NAMALWA (cell line): Measurements from ENCODE around the gene ACACB.

ENCODE experiments used
- DNase-seq: peaks from one replicate; pipeline ENCODE4 v3.0.0-alpha.2; 2015; ENCODE audit warnings: low spot score

ACACB gene

DNA sequence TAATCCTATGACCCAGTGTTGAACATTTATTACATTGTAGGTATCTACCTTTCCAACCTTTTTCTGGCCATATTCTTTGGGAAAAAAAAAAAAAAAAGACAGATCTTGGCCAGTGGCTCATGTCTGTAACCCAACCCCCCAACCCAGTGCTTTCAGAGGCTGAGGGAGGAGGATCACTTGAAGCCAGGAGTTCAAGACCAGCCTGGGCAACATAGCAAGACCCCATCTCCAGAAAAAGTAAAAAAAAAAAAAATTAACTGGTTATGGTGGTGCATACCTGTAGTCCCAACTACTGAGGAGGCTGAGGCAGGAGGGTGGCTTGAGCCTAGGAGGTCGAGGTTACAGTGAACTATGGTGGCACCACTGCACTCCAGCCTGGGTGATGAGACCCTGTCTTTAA is 58.1 kb downstream of the ACACB start:
- DNase-seq = no peak

DNA sequence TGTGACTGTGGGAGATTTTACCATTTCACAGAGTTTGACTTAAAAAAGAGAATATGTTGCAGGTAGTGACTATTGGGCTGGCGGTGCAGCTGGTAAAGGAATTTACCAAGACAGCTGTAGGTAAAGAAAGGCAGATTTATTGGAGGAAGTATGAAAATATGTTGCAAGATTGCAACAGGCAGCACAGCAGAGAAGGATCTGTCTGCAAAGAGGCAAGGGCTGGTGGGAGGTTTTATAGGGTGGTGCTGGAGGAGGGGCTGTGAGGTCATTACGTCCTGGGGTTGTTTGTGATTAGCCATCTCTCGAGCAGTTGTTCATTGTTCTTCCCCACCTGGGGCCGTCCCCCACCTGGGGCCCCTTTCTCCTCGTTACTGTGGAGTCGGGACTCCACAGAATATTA is 62.1 kb downstream of the ACACB start:
- DNase-seq = no peak

DNA sequence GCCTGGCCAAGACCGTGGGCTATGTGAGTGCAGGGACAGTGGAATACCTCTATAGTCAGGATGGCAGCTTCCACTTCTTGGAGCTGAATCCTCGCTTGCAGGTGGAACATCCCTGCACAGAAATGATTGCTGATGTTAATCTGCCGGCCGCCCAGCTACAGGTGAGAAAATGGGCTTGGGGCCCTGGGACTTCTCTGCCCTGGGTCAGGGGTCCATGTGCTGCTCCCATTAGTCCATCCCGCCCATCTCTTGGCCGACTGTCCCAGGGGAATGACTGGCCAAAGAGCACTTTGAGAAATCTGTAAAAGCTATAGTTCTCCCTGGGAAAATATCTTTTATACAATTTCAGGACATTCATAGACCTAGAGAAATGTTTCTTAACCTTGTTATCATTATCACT is 63.5 kb downstream of the ACACB start:
- no peak for DNase-seq

DNA sequence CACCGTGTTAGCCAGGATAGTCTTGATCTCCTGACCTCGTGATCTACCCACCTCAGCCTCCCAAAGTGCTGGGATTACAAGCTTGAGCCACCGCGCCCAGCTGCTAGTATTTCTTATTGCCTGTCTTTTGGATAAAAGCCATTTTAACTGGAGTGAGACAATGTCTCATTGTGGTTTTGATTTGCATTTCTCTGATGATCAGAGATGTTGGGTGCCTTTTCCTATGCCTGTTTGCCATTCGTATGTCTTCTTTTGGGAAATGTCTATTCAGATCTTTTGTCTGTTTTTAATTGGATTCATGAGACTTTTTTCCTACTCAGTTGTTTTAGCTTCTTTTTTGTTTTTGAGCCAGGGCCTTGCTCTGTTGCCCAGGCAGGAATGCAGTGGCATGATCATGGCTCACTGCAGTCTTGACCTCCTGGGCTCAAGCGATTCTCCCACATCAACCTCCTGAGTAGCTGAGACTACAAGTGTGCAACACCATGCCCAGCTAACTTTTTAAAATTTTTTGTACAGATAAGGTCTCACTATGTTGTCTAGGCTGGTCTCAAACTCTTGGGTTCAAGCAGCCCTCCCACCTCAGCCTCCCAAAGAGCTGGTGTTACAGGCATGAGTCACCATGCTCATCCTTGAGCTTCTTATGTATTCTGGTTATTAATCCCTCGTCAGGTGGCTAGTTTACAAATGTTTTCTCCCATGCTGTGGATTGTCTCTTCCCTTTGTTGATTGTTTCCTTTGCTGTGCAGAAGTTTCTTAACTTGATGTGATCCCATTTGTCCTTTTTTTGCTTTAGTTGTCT is 65.9 kb downstream of the ACACB start:
- DNase-seq = no peak

DNA sequence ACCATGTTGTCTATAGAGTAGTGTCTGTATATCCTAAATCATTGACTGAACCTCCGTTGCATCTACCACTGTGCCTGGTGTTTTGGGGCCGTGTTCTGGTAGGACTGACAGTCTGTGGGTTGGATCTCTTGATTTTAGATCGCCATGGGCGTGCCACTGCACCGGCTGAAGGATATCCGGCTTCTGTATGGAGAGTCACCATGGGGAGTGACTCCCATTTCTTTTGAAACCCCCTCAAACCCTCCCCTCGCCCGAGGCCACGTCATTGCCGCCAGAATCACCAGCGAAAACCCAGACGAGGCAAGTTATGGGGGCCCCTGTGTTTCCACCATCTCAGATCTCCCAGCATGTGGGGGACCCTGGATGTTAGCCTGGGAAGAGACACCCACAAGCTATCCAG is 69.1 kb downstream of the ACACB start:
- DNase-seq = no peak

DNA sequence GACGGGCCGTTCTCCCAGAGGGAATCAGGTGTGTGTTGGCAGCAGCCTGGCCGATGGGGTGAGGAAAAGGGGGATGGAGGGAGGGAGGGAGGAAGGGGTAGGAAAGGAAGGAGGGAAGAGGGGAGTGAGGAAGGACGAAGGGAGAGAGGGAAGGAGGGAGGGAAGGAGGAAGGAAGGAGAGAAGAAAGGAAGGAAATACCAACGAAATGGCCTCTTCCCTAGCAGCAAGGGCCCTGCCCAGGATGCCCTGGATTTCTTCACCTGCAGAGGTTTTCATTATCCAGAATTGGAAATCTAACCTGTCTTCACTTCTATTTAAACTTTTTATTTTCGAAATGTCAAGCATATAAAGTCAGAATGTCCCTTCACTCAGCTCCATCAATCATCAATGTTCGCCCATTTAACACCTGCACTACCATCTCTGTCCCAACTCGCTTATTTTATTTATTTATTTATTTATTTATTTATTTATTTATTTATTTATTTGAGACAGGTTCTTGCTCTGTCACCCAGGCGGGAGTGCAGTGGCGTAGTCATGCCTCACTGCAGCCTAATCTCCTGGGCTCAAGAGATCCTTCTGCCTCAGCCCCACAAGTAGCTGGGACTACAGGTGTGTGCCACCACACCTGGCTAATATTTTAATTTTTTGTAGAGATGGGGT is 70.7 kb downstream of the ACACB start:
- no peak for DNase-seq

DNA sequence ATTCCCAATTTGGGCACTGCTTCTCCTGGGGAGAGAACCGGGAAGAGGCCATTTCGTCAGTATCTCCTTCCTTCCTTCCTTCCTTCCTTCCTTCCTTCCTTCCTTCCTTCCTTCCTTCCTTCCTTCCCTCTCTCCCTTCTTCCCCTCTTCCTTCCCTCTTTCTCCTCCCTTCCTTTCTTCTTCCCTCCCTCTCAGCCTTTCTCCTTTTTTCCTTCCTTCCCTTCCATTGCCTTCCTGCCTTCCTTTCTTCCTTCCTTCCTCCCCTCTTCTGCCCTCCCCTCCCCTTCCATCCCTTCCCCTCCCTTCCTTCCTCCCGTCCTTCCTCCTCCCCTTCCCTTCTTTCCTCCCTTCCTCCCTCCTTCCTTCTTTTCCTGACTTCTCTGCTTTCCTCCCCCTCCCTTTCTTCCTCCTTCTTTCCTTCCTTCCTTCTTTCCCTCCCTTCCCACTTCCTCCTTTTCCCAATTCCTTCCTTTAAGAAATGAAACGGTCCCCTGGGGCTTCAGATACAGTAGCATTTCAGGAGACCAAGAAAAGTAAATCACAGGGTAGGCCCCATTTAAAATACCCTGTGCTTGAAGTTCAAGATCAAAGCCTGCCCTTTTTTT is 71.8 kb downstream of the ACACB start:
- DNase-seq = no peak

DNA sequence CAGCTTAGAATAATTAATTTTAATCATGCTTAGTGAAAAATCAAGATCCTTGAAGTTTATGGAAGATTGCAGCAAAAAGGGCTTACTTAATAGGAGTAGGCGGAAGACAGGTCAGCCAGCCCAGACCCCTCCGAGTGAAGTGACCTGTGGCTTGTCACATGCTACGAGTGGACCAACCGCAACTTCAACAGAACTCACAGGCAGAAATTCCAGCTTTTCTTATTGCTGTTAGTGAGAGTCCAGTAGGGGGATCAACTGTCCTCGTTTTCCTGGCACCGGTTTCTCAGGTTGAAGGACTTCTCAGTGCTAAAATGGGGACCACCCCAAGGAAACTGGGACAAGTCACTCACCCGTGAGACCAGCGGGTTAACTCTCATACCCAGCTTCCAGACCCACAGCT is 72.9 kb downstream of the ACACB start:
- DNase-seq = no peak

DNA sequence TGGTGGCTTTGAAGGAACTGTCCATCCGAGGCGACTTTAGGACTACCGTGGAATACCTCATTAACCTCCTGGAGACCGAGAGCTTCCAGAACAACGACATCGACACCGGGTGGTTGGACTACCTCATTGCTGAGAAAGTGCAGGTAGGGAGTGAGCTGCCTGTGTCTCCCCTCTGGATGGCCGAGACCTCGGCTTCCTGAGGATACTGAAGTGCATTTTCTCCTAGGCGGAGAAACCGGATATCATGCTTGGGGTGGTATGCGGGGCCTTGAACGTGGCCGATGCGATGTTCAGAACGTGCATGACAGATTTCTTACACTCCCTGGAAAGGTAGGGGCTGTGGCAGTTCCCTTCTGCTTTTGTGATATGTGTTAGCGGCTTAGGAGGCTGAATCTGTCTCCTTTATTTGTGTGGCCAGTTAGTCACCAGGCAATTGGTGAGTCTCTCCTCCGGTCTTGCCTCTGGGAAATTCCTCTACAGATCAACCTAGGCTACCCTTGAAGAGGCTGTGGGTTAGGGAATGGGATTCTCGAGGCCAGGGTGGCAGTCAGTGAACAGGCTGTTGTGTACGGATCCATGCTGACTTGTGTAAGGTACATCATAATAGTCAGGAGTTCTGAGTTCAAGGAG is 75.3 kb downstream of the ACACB start:
- DNase-seq = no peak

DNA sequence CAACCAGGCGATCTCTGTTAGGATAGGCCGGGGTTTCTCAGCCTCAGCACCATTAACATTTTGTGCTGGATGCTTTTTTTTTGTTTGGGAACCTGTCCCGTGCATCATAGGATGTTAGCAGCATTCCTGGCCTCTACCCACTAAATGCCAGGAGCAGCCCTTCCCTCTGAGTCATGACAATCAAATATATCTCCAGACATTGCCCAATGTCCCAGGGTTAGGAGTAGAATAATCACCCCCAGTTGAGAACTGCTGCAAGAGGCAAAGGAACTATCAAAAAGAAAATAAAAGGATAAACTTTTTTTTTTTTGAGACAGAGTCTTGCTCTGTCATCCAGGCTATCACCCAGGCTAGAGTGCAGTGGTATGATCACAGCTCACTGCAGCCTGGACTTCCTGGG is 76.0 kb downstream of the ACACB start:
- no peak for DNase-seq

DNA sequence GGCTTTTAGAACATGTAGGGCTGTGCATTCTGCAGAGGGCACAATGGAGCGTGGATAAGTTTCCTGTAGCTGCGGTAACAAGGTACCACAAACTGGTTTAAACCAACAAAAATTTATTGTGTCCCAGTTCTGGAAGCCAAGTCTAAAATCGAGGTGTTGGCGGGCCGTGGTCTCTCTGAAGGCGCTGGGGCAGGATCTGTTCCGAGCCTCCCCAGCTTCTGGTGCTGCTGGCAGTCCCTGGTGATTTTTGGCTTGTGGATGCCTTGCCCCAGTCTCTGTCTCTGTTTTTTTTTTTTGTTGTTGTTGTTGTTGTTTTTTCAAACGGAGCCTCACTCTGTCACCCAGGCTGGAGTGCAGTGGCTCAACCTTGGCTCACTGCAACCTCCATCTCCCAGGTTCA is 77.5 kb downstream of the ACACB start:
- DNase-seq = no peak

DNA sequence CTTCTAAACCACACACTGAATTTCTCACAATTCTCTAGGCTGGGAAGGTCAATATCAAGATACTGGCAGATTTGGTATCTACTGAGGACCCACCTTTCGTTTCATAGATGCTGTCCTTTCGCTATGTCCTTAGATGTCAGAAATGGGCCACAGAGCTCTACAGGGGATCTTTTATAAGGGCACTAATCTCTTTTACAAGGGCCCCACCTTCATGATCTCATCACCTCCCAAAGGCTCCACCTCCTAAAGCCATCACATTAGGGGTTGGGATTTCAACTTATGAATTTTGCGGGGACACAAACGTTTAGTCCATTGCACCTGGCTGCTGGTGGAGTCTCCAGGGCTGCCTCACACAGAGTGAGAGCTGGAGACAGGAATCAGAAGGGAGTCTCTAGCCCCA is 79.9 kb downstream of the ACACB start:
- no peak for DNase-seq

DNA sequence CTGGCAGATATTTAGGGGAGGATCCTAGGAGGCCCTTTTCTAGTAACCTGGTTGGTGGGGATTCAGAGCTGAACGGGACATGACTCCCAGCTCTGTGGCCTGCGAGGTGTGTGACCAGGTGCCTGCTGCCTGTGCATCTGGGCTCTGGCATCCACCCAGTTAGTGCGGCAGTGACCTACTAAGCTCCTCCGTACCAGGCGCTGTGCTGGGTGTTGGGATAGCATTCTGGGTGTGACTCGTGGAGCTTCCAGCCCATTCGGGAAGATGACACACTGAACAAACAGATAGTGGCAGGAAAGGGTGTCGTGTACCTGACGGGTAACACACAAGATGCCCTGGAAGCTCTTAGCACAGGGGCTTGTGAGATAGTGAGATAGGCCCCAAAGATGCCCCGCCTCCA is 80.9 kb downstream of the ACACB start:
- no peak for DNase-seq

DNA sequence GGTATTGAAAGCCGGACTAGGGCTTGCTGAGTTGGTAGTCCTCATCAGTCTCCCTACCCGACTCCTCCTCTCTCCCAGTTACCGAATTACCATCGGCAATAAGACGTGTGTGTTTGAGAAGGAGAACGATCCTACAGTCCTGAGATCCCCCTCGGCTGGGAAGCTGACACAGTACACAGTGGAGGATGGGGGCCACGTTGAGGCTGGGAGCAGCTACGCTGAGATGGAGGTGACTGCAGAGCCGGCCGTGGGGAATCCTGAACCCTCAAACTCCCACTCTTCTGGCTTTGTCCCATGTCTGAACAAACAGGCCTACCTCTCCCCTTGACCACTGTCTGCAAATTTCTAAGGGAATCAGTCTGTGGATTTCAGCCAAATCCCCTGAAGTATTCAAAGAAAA is 82.9 kb downstream of the ACACB start:
- no peak for DNase-seq

DNA sequence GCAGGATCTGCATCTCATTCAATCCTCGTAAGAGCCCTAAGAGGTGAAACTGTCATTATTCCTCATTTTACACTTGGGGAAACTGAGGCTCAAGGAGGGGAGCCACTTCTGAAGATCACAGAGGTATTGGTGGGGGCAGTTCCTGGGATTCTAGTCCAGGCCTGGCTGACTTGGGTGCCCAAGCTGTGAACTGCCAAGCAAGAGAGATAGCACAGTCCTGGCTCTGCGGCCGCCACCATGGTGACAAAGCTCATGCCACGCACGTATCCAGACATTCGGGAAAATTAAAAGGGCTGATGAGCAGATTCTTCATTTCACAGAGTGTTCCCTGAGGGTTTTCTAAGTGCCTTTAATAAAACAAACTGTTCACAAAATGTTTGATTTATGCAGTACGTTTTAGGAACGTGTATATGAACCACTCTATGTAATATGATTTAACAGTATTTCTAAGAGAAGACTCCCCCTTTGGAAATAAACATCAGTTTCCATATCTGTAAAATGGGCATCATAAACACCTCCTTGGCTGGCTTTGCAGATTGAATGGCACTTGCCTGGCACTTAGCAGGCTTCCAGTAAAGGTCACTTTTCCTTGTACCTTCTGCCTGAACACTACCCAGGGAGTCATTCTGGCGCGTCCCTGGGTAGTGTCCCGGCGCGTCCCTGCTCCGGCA is 84.6 kb downstream of the ACACB start:
- DNase-seq = no peak

DNA sequence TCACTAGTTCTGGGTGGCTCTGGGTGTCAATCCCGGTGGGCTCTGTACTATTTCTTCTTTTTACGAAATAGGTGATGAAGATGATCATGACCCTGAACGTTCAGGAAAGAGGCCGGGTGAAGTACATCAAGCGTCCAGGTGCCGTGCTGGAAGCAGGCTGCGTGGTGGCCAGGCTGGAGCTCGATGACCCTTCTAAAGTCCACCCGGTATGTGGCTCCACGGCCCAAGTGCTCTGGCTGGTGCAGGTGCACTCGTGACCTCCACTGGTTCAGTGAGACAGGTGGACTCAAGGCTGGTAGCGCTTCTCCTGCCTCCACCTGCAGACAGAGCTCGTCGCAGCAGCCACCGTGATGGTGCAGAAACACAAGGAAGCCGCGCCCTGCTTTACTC is 85.1 kb downstream of the ACACB start:
- no peak for DNase-seq

DNA sequence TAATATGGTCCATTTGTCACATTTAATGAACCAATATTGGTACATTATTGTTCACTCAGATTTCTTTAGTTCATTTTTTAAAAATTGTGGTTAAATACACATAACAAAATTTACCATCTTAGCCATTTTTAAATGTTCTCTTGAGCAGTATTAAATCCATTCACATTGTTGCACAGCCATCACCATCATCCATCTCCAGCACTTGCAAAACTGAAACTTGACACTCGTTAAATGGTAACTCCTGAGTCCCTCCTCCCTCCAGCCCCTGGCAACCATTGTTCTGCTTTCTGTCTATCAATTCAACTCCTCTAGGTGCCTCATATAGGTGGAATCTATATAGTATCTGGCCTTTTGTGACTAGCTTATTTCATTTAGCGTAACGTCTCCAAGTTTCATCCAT is 86.4 kb downstream of the ACACB start:
- DNase-seq = no peak

DNA sequence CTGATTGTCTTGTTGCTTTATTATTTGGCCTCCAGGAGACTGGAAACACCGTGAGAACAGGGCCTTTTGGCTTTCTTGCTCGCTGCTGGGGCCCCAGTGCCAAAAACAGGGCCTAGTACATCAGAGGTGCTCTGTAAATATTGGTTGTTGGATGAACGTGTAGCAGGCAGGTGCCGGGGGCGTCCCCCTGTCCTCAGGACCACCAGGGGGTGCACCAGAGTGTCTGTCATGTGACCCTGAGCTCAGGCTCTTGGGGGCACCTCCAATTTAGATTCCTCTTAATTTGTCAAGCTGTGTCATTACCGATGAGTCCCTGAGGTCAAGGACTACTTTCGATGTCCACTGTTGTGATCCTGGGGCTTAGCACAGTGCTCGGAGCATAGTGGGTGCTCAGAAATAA is 87.1 kb downstream of the ACACB start:
- no peak for DNase-seq

DNA sequence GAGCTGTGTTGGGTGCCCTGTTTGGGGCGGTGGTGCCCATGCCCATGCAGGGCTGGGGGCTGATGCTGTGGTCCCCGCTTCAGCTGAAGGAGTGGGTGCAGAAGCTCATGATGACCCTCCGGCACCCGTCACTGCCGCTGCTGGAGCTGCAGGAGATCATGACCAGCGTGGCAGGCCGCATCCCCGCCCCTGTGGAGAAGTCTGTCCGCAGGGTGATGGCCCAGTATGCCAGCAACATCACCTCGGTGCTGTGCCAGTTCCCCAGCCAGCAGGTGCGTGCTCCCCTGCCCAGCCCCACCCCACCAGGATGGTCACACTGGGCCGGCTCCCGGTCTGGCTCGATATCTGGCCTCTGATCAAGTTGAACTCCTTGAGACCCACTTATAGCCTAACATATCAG is 92.7 kb downstream of the ACACB start:
- DNase-seq = no peak

DNA sequence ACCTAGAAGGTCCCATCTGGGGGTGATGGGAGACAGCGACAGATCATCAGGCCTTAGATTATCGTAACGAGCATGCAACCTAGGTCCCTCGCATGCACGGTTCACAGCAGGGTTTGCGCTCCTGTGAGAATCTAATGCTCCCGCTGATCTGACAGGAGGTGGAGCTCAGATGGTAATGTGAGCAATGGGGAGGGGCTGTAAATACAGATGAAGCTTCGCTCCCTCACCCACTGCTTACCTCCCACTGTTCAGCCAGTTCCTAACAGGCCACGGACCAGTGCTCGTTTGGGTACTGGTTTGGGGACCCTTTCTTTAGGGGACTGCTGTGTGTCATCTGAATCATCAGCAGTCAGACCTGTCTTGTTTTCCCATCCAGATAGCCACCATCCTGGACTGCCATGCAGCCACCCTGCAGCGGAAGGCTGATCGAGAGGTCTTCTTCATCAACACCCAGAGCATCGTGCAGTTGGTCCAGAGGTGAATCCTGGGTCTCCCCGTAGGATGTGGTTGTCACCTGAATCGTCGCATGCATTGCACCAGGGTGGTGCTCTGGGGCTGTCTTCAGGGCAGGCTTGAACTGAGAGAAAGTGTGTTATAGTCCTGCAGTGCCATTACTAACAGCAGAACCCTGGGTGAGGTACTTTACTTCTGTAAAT is 96.2 kb downstream of the ACACB start:
- no peak for DNase-seq

DNA sequence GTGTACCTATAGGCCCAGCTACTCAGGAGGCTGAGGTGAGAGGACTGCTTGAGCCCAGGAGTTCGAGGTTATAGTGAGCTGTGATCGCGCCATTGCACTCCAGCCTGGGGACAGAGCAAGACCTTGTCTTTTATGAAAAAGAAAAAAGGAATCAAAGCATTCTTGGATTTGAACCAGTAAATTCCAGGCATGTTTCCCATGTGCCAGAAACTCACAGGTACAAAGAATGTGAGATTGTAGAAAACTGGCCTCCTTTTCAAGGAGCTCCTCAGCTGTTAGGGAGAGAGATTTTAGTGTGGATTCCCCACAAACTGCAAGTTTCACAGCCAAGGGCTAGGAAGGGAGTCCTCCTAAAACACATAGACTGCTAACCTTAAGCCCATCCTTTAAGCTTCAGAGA is 97.7 kb downstream of the ACACB start:
- no peak for DNase-seq

DNA sequence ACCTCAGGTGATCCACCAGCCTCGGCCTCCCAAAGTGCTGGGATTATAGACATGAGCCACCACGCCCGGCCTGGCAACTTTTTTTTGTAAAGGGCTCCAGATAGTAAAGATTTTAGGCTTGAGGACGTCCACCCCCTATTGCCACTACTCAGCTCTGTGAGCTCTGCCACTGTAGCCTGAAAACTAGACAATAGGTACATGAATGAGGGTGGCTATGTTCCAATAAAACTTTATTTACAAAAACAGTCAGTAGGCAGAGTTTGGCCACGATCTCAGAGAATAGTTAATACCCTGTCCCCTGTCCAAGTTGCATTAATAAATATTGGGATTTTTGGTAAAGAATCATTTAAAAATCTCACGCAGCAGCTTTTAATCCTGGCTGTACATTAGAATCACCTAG is 102.6 kb downstream of the ACACB start:
- DNase-seq = no peak
